Measurements from ENCODE around the gene KRT81. TPM values are rescaled to one million over a fixed set of nuclear protein-coding genes. Genes with fewer than 3 reads are reported as not detected.

KRT81 gene
- total RNA-seq, 1 donor from 2014 or later: 1.2 TPM

DNA sequence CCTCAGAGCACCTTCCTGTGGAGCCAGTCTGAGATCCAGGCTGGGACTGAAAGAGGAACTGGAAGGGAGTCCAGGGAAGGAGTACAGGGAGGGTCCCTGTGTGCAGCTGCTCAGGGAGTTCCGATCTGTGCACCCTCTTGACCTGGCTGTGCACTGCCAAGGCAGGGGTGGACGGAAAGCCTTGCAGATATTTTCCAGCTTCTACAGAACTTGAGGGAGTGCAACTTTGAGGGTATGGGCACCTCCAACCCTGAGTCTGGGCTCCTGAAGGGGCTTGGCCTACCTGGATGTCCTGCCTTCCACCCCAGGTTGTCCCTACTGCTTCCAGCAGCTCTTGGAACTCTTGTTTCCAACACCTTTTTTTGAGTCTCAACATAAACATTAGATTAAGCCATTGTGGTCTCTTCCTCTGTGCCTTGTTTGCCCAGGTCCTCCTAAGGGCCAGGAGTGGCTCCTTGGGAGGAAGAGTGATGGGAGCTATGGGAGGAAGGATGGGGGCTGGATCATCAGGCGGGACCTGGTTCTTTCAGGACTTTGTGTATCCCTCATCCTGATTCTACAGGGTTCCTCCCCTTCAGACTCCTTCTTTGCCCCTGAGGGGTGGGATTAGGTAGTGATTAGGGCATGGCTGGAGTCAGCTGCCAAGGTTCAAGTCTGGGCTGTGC lies 54.8 kb downstream of the KRT81 start:
- H3K9ac ChIP-seq (ENCODE audit: low read length): no peak overlapping the region
- Mint-ChIP-seq H3K4me1 (ENCODE audit: low read depth, unreplicated experiment) (peaks cover 44% of the 10 kb centered on the region), H3K4me3 (ENCODE audit: unreplicated experiment) (no peak overlapping the region), H3K27me3 (ENCODE audit: low read depth, unreplicated experiment) (peaks cover 34% of the 10 kb centered on the region), H3K9me3 (ENCODE audit: unreplicated experiment) (peaks cover 2% of the 10 kb centered on the region), H3K27ac (ENCODE audit: unreplicated experiment) (no peak overlapping the region), H3K36me3 (ENCODE audit: low read depth, unreplicated experiment) (peaks cover 23% of the 10 kb centered on the region)
- H4K20me1 ChIP-seq (ENCODE audit: insufficient read depth, low read length): no peaks in the 10 kb centered on the region
- no peak overlapping the region for H3K4me2 ChIP-seq (ENCODE audit: low read length)
- H3K9me3 ChIP-seq (ENCODE audit: insufficient read depth, low read depth, low read length): no peaks in the 10 kb centered on the region
- H3K27me3 ChIP-seq (ENCODE audit: insufficient read depth, low read length): no peaks in the 10 kb centered on the region
- no peak overlapping the region for H3K4me3 ChIP-seq (ENCODE audit: insufficient read depth, low read depth, low read length)
- FAIRE-seq: no peak
- H3K4me1 ChIP-seq (ENCODE audit: insufficient read depth, low read length): peaks cover 30% of the 10 kb centered on the region
- TF ChIP-seq, protein P1, sequence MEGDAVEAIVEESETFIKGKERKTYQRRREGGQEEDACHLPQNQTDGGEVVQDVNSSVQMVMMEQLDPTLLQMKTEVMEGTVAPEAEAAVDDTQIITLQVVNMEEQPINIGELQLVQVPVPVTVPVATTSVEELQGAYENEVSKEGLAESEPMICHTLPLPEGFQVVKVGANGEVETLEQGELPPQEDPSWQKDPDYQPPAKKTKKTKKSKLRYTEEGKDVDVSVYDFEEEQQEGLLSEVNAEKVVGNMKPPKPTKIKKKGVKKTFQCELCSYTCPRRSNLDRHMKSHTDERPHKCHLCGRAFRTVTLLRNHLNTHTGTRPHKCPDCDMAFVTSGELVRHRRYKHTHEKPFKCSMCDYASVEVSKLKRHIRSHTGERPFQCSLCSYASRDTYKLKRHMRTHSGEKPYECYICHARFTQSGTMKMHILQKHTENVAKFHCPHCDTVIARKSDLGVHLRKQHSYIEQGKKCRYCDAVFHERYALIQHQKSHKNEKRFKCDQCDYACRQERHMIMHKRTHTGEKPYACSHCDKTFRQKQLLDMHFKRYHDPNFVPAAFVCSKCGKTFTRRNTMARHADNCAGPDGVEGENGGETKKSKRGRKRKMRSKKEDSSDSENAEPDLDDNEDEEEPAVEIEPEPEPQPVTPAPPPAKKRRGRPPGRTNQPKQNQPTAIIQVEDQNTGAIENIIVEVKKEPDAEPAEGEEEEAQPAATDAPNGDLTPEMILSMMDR (IDR thresholded peaks at IDR 0.05; ENCODE audit: insufficient read depth, low read depth, low read length): no peak
- no peak for TF ChIP-seq EZH2 (IDR thresholded peaks at IDR 0.05; ENCODE audit: insufficient read depth, low read length)
- no peak for DNase-seq (ENCODE audit: low read depth)
- H2AFZ ChIP-seq (ENCODE audit: low read depth, low read length): no peak overlapping the region
- peaks cover 4% of the 10 kb centered on the region for H3K79me2 ChIP-seq (ENCODE audit: insufficient read depth, low read length)
- H3K27ac ChIP-seq (ENCODE audit: low read depth, low read length): no peak overlapping the region
- H3K36me3 ChIP-seq (ENCODE audit: insufficient read depth, low read length): no peaks in the 10 kb centered on the region

Other genes starting within 250 kb of the KRT81 start
- 1.6 and 2.3 TPM in 2 replicates for gene NR4A1, start 240.1 kb downstream of the KRT81 start, total RNA-seq
- 54.2 and 60.4 TPM in 2 replicates for gene ATG101, start 221.6 kb downstream of the KRT81 start, total RNA-seq
- gene SMIM41, start 211.8 kb downstream of the KRT81 start, total RNA-seq: 0.18 TPM in 1 of 2 replicates, not detected in the other
- gene KRT80, start 99.5 kb downstream of the KRT81 start, total RNA-seq: 2.8 and 3.6 TPM in 2 replicates
- 97.6 and 149 TPM in 2 replicates for gene KRT7, start 58.3 kb downstream of the KRT81 start, total RNA-seq
- 0.24 and 0.43 TPM in 2 replicates for gene KRT86, start 16.9 kb downstream of the KRT81 start, total RNA-seq
- gene KRT83, start 29.9 kb upstream of the KRT81 start, total RNA-seq: not detected in 2 replicates
- not detected in 2 replicates for gene KRT85, start 75.9 kb upstream of the KRT81 start, total RNA-seq
- not detected in 2 replicates for gene KRT84, start 94.1 kb upstream of the KRT81 start, total RNA-seq
- not detected in 2 replicates for gene KRT82, start 114.8 kb upstream of the KRT81 start, total RNA-seq
- gene KRT75, start 142.8 kb upstream of the KRT81 start, total RNA-seq: not detected in 2 replicates
- gene KRT6B, start 160.6 kb upstream of the KRT81 start, total RNA-seq: not detected in 2 replicates
- gene KRT6C, start 182.3 kb upstream of the KRT81 start, total RNA-seq: not detected in 2 replicates
- 0.95 and 1.4 TPM in 2 replicates for gene KRT6A, start 201.7 kb upstream of the KRT81 start, total RNA-seq
- 0.25 TPM in 1 of 2 replicates, not detected in the other for gene KRT5, start 228.9 kb upstream of the KRT81 start, total RNA-seq

Data from astrocyte (in vitro differentiated cells and primary cell).